ENCODE results near the gene TNNT2.
A peak's percentile ranks its signal among the peaks of the same experiment; 100 is the strongest.

The TNNT2 gene

GRCh38 chr1:201348211-201348566 lies 29.3 kb downstream of the TNNT2 start:
- TF ChIP-seq NFIC (IDR thresholded peaks at IDR 0.05) (no peak), RAD21 (IDR thresholded peaks at IDR 0.05; ENCODE audit: low read depth) (peak; percentile 82)

GRCh38 chr1:201347498-201348210 lies 29.8 kb downstream of the TNNT2 start:
- no peak for TF ChIP-seq USF1 (IDR thresholded peaks at IDR 0.05)
- TF ChIP-seq EP300 (IDR thresholded peaks at IDR 0.05; ENCODE audit: borderline replicate concordance), result no peak
- TF ChIP-seq TCF12 (IDR thresholded peaks at IDR 0.05; ENCODE audit: low read depth), result no peak
- TF ChIP-seq NFIC (IDR thresholded peaks at IDR 0.05), result no peak

- TF ChIP-seq USF1 (IDR thresholded peaks at IDR 0.05), result no peak
- TF ChIP-seq EP300 (IDR thresholded peaks at IDR 0.05; ENCODE audit: borderline replicate concordance), result no peak
- TF ChIP-seq TEAD4 (IDR thresholded peaks at IDR 0.05), result no peak
- TF ChIP-seq NFIC (IDR thresholded peaks at IDR 0.05), result no peak
- TF ChIP-seq MAX (IDR thresholded peaks at IDR 0.05), result no peak
- no peak for TF ChIP-seq TCF12 (IDR thresholded peaks at IDR 0.05; ENCODE audit: low read depth)
- no peak for TF ChIP-seq TAF1 (IDR thresholded peaks at IDR 0.05; ENCODE audit: low read depth)
- no peak for TF ChIP-seq YY1 (IDR thresholded peaks at IDR 0.05; ENCODE audit: low read depth)
Measured at GRCh38 chr1:201346987-201347386, 30.5 kb downstream of the TNNT2 start.

GRCh38 chr1:201346337-201346939 lies 31.0 kb downstream of the TNNT2 start:
- TF ChIP-seq TEAD4 (IDR thresholded peaks at IDR 0.05), result peak; percentile 92
- TF ChIP-seq TAF1 (IDR thresholded peaks at IDR 0.05; ENCODE audit: low read depth), result no peak
- TF ChIP-seq NFIC (IDR thresholded peaks at IDR 0.05), result no peak
- TF ChIP-seq USF1 (IDR thresholded peaks at IDR 0.05), result no peak
- peak; percentile 75 for TF ChIP-seq RAD21 (IDR thresholded peaks at IDR 0.05; ENCODE audit: low read depth)
- TF ChIP-seq MAX (IDR thresholded peaks at IDR 0.05), result peak; percentile 23; the same call in 1 of the 2 replicates
- TF ChIP-seq TCF12 (IDR thresholded peaks at IDR 0.05; ENCODE audit: low read depth), result no peak
- TF ChIP-seq REST (IDR thresholded peaks at IDR 0.05; ENCODE audit: low read depth), result no peak
- no peak for TF ChIP-seq CEBPB (IDR thresholded peaks at IDR 0.05)
- TF ChIP-seq FOXM1 (IDR thresholded peaks at IDR 0.05; ENCODE audit: borderline replicate concordance, low read depth), result no peak
- no peak for TF ChIP-seq EP300 (IDR thresholded peaks at IDR 0.05; ENCODE audit: borderline replicate concordance)
- TF ChIP-seq EGR1 (IDR thresholded peaks at IDR 0.05), result no peak
- TF ChIP-seq CREB1 (IDR thresholded peaks at IDR 0.05; ENCODE audit: low read depth), result no peak
- no peak for TF ChIP-seq ZBTB7A (IDR thresholded peaks at IDR 0.05; ENCODE audit: low read depth)
- TF ChIP-seq YY1 (IDR thresholded peaks at IDR 0.05; ENCODE audit: low read depth), result no peak

- TF ChIP-seq ZBTB7A (IDR thresholded peaks at IDR 0.05; ENCODE audit: low read depth) (no peak), MAX (IDR thresholded peaks at IDR 0.05) (no peak), TAF1 (IDR thresholded peaks at IDR 0.05; ENCODE audit: low read depth) (no peak), FOXM1 (IDR thresholded peaks at IDR 0.05; ENCODE audit: borderline replicate concordance, low read depth) (no peak), REST (IDR thresholded peaks at IDR 0.05; ENCODE audit: low read depth) (no peak), RAD21 (IDR thresholded peaks at IDR 0.05; ENCODE audit: low read depth) (no peak)
Measured at GRCh38 chr1:201345081-201345355, 32.5 kb downstream of the TNNT2 start.
